OCI-LY3 (cell line): ENCODE data around the gene STX5.
"Not testable (repeated sequence)": the region's sequence is repeated elsewhere in the genome, so short reads cannot be mapped to it uniquely, and the experiment has no call there.

Experiments
- H2AFZ ChIP-seq: fragments of 200-600, 300-600 bp; shearing (Covaris generic); 2 replicates; pipeline ENCODE4 v1.6.0; 2014; ENCODE audit warnings: antibody characterized with exemption, low read depth, low read length
- H3K27ac ChIP-seq: fragments of 200-600, 300-600 bp; sonication (generic); 2 replicates; pipeline ENCODE4 v1.5.1; 2014; ENCODE audit warnings: mild to moderate bottlenecking, low read length, moderate library complexity, mixed read lengths
- H3K27me3 ChIP-seq: fragments of 200-600, 300-600 bp; sonication (generic); 2 replicates; pipeline ENCODE4 v1.6.1; 2014; ENCODE audit warnings: low read depth, low read length, mixed read lengths
- H3K36me3 ChIP-seq: fragments of 200-600, 300-600 bp; sonication (generic); replicated peaks from 2 replicates; pipeline ENCODE3; 2014; ENCODE audit warnings: low read depth, low read length, mixed read lengths
- H3K4me1 ChIP-seq: fragments of 300-600, 200-600 bp; sonication (generic); 2 replicates; pipeline ENCODE4 v1.6.1; 2014; ENCODE audit warnings: low read length, mixed read lengths
- H3K4me2 ChIP-seq: fragments of 200-600, 300-600 bp; sonication (generic); 2 replicates; pipeline ENCODE4 v1.6.1; 2014; ENCODE audit warnings: low read length, mixed read lengths
- H3K4me3 ChIP-seq: fragments of 300-600, 200-600 bp; sonication (generic); 2 replicates; pipeline ENCODE4 v1.5.1; 2014; ENCODE audit warnings: antibody characterized with exemption, mild to moderate bottlenecking, low read length, moderate library complexity
- H3K79me2 ChIP-seq: fragments of 300-600, 200-600 bp; shearing (Covaris generic); 2 replicates; pipeline ENCODE4 v1.6.1; 2014; ENCODE audit warnings: mild to moderate bottlenecking, low read length, mixed read lengths
- H3K9ac ChIP-seq: fragments of 300-600, 200-600 bp; shearing (Covaris generic); 2 replicates; pipeline ENCODE4 v1.6.0; 2014; ENCODE audit warnings: mild to moderate bottlenecking, low read length, moderate library complexity
- H3K9me3 ChIP-seq: fragments of 200-600, 300-600 bp; shearing (Covaris generic); 2 replicates; pipeline ENCODE4 v1.6.1; 2014; ENCODE audit warnings: low read length, mixed read lengths; ENCODE audit not compliant: insufficient read depth
- H4K20me1 ChIP-seq: fragments of 200-600, 300-600 bp; sonication (generic); 2 replicates; pipeline ENCODE4 v1.6.1; 2016; ENCODE audit warnings: low read length, mixed read lengths; ENCODE audit not compliant: insufficient read depth
- CTCF ChIP-seq: fragments of 200-600, 300-600 bp; sonication (generic); IDR thresholded peaks from 2 replicates; pipeline ENCODE4 v1.5.1; 2014; ENCODE audit warnings: antibody characterized with exemption, low read length, low read depth
- EZH2phosphoT487 ChIP-seq: fragments of 200-600 bp; shearing (Covaris generic); IDR thresholded peaks from 2 replicates; pipeline ENCODE4 v1.6.1; 2018; ENCODE audit warnings: antibody characterized with exemption, mixed run types, low read depth

STX5 gene

GRCh38 chr11:62771144-62772021 lies 60.5 kb downstream of the STX5 start, which contains the start of gene TAF6L:
TSS of gene TAF6L (plus strand) at chr11:62771396. CDS start at chr11:62775784, 4,388 bp downstream.
- Histone ChIP-seq H3K4me2 (peak within 1 kb of the TSS; percentile 99), H4K20me1 (no peaks in the 10 kb centered on the region), H3K4me3 (peak within 1 kb of the TSS; percentile 91), H2AFZ (peak within 1 kb of the TSS; percentile 56), H3K27me3 (no peaks in the 10 kb centered on the region), H3K79me2 (peaks cover 19% of the 10 kb centered on the region), H3K4me1 (peaks cover 15% of the 10 kb centered on the region), H3K27ac (peak within 1 kb of the TSS; percentile 71), H3K9me3 (no peaks in the 10 kb centered on the region), H3K36me3 (peaks cover 13% of the 10 kb centered on the region), H3K9ac (peak within 1 kb of the TSS; percentile 85)
- TF ChIP-seq EZH2phosphoT487 (no peak), CTCF (no peak)

GRCh38 chr11:62770778-62771143 lies 61.1 kb downstream of the STX5 start:
- peaks cover 19% of the 10 kb centered on the region for H3K79me2 ChIP-seq
- H3K4me2 ChIP-seq, result peak overlapping the region; percentile 99
- peaks cover 13% of the 10 kb centered on the region for H3K36me3 ChIP-seq
- H3K27me3 ChIP-seq, result no peaks in the 10 kb centered on the region
- peak overlapping the region; percentile 91 for H3K4me3 ChIP-seq
- peak overlapping the region; percentile 71 for H3K27ac ChIP-seq
- peaks cover 15% of the 10 kb centered on the region for H3K4me1 ChIP-seq
- H2AFZ ChIP-seq, result peak overlapping the region; percentile 56
- H3K9ac ChIP-seq, result peak overlapping the region; percentile 85
- no peaks in the 10 kb centered on the region for H4K20me1 ChIP-seq
- H3K9me3 ChIP-seq, result no peaks in the 10 kb centered on the region
- no peak for TF ChIP-seq EZH2phosphoT487
- TF ChIP-seq CTCF, result no peak

GRCh38 chr11:62760867-62761227 lies 71.0 kb downstream of the STX5 start:
- not testable (repeated sequence) for H3K27me3 ChIP-seq, H3K9me3 ChIP-seq, H3K4me1 ChIP-seq, H2AFZ ChIP-seq, H3K27ac ChIP-seq, H4K20me1 ChIP-seq
- Histone ChIP-seq H3K79me2 (peaks cover 15% of the 10 kb centered on the region), H3K36me3 (peaks cover 11% of the 10 kb centered on the region), H3K9ac (peak overlapping the region; percentile 46), H3K4me2 (peak overlapping the region; percentile 56), H3K4me3 (peak overlapping the region; percentile 90)

GRCh38 chr11:62757846-62758788 lies 73.7 kb downstream of the STX5 start:
- Histone ChIP-seq H4K20me1 (no peaks in the 10 kb centered on the region), H3K27me3 (no peaks in the 10 kb centered on the region), H3K36me3 (peaks cover 5% of the 10 kb centered on the region), H2AFZ (no peak overlapping the region), H3K79me2 (peaks cover 15% of the 10 kb centered on the region), H3K9me3 (no peaks in the 10 kb centered on the region), H3K4me1 (peaks cover 17% of the 10 kb centered on the region), H3K9ac (no peak overlapping the region), H3K4me2 (no peak overlapping the region), H3K4me3 (no peak overlapping the region), H3K27ac (no peak overlapping the region)
- TF ChIP-seq EZH2phosphoT487 (no peak), CTCF (no peak)
